HG02973 (cell line): ENCODE measurements around the gene ASMTL.
A peak's percentile ranks its signal among the peaks of the same experiment; 100 is the strongest.
"Not testable (repeated sequence)": the region's sequence is repeated elsewhere in the genome, so short reads cannot be mapped to it uniquely, and the experiment has no call there.

Experiments used
- ATAC-seq: cut with Tn5 transposase; IDR thresholded peaks from one replicate; pipeline ENCODE4 v1.9.1; 2021; ENCODE audit warnings: moderate library complexity; ENCODE audit not compliant: unreplicated experiment

Gene ASMTL

DNA sequence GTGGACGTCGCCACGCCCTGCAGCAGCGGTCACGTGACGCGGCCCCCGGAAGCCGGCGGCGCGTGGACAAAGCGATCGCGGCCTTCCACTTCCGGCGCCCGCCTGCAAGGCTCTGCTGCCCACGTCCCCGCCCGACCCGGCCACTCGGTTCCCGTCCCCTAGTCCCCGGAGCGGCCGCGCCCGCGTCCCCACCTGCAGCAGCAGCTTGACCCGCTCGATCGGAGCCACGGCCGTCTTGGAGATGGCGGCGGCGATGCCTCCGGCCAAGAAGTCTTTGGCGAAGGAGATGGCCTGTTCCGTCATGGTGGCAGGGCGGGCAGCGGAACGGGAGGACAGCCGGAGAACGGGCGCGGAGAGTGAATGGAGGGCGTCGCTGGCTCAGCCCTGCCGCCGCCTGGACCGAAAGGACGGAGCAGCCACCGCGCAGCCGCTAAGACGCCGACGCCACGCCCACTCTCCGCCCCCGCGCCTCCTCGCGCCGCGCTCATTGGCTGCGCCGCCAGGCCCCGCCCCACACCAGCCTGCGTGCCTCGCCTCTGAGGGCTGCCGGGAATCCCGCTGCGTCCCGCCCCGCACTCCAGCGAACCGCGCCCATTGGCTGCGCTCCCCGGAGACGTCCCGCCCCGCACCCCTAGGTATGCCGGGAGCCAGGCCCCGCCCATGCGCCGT lies 60.9 kb downstream of the ASMTL start, which contains the start of gene SLC25A6:
TSS of gene SLC25A6 (minus strand) at position 407 of the 669 bp plus-strand sequence. CDS start at position 303, 104 bp downstream.
- ATAC-seq: peak; percentile 89

DNA sequence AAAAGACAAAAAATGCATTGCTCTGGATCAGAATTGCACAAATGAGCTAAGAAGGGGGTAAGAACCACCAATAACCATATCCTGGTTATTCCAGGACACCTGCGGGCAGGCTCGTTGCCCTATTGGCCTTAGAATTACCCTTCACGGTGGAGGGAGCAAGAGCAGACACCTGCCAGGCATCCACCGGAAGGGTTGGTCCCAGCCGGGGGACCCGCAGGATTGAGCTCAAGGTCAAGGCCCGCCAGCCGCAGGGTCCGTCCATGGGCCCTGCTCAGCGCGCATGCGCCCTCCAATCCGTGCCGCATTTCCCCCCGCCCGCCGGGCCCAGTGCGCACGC lies 61.4 kb downstream of the ASMTL start:
- ATAC-seq: no peak

DNA sequence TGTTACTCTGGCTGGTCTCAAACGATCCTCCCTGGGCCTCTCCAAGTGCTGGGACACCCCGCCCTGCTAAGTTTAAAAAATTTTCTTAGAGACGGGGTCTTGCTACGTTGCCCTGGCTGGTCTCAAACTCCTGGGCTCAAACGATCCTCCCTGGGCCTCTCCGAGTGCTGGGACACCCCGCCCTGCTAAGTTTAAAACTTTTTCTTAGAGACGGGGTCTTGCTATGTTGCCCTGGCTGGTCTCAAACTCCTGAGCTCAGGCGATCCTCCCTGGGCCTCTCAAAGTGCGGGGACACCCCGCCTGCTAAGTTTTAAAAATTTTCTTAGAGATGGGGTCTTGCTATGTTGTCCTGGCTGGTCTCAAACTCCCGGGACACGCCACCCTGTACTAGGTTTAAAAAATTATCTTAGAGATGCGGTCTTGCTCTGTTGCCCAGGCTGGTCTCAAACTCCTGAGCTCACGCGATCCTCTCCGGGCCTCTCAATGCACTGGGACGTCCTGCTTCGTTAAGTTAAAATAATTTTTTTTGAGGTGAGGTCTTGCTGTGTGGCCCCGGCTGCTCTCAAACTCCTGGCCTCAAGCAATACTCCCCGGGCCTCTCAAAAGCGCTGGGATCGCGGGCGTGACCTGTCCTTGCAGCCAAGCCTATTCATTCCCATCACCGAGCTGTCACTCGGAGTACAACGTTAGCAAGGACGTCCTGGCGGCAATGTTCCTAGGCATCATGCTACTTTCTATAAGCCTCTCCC lies 61.9 kb downstream of the ASMTL start:
- ATAC-seq: no peak

DNA sequence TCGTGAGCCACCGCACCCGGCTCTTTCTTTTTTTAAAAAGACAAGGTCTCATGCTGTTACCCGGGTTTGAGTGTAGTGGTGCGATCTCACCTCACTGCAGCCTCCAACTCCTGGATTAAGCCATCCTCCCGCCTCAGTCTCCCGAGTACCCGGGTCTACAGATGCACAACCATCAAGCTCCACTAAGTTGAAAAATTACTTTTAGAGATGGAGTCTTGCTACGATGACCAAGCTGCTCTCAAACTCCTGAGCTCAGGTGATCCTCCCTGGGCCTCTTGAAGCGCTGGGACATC lies 62.8 kb downstream of the ASMTL start:
- ATAC-seq: no peak

DNA sequence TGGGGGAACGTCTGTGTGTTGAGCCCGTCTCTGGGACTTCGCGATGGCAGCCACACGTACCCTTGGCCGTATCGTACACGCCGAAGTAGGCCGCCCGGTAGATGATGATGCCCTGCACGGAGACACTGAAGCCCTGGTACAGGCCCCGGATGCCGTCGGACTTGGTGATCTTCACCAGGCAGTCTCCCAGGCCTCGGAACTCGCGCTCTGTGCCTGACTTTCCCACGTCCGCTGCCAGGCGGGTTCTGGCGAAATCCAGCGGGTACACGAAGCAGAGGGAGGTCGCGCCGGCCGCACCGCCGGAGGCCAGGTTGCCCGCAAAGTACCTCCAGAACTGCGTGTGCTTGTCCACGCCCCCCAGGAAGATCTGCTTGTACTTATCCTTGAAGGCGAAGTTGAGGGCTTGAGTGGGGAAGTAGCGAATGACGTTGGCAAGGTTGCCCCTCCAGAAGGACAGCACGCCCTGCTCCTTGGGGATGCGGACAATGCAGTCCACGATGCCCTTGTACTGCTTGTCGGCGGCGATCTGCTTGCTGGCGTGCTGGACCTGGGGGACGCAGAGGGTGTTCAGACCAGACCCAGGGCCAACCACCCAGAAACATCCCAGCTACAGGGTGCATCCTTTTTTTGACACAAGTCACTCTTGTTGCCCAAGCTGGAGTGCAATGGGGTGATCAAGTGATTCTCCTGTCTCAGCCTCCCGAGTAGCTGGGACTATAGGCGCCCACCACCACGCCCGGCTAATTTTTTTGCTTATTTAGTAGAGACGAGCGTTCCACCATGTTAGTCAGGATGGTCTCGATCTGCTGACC lies 63.3 kb downstream of the ASMTL start:
- ATAC-seq: no peak

DNA sequence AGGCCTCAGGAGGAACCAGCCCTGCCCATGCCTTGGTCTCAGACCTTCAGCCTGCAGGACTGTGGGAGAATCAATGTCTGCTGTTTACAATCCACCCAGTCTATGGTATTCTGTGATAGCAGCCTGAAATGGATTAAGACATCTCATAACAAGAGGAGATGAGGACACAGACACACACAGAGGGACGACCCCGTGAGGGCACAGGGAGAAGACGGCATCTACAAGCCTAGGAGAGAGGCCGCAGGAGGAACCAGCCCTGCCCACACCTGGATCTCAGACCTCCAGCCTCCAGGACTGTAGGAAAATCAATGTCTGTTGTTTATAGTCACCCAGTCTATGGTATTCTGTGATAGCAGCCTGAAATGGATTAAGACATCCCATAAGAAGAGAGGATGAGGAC lies 64.1 kb downstream of the ASMTL start:
- ATAC-seq: no peak

DNA sequence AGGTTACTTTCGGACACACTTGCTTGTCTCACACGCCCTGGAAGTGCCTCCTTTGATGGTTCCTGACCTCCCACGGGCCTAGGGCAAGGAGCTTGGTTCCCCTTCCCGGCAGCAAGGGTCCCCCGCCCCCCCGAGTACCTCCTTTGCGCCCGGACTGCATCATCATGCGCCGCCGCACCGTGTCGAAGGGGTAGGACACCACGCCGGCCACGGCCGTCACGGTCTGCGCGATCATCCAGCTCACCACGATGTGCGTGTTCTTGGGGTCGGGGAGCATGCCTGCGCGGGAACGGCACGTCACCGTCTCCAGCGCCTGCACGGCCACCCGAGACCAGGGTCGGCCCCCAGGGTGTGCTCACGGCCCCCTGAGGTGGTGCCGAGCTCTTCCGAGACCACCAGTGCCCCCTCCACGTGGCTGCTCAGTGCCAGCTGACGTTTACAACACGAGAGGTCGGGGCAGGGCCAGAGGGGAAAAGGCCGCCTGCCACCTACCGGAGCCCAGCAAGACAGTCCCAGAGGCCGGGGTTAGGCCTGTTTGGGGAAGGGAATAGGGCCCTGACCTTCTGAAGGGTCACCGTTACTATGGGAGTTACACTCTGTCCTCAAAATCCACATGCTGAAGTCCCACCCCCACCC lies 65.5 kb downstream of the ASMTL start:
- no peak for ATAC-seq

DNA sequence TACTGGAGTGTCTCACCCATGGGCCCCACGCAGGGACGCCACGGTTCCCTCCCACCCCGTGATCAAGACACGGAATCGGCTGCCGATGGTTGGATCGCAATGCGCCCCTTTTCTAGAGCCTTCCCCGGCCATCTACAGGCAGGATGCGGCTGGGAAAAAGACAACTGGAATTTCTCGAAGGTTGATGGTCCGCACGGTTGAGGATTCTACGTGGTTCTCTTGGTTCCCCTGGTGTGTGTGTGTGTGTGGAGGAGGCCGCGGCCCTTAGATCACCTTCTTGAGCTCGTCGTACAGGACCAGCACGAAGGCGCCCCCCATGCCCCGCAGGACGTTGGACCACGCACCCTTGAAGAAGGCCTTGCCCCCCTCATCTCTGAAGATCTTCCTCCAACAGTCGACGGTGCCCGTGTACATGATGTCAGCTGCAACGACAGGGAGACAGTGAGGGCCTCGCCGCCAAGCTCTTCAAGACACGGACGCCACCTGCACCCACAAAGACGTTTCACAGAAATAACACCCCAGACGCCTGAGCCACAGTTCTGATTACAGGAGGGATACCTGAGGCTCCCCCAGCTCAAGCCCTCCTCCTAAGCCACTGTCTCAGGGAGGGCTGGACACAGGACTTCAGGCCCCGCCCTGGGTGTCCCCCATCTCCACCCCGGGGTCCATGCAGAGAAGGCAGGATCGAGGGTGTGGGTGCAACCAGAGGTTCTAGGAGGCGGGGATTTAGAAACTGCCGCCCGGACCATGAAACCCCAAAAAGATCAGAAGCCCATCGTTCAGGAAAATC lies 66.2 kb downstream of the ASMTL start:
- no peak for ATAC-seq

DNA sequence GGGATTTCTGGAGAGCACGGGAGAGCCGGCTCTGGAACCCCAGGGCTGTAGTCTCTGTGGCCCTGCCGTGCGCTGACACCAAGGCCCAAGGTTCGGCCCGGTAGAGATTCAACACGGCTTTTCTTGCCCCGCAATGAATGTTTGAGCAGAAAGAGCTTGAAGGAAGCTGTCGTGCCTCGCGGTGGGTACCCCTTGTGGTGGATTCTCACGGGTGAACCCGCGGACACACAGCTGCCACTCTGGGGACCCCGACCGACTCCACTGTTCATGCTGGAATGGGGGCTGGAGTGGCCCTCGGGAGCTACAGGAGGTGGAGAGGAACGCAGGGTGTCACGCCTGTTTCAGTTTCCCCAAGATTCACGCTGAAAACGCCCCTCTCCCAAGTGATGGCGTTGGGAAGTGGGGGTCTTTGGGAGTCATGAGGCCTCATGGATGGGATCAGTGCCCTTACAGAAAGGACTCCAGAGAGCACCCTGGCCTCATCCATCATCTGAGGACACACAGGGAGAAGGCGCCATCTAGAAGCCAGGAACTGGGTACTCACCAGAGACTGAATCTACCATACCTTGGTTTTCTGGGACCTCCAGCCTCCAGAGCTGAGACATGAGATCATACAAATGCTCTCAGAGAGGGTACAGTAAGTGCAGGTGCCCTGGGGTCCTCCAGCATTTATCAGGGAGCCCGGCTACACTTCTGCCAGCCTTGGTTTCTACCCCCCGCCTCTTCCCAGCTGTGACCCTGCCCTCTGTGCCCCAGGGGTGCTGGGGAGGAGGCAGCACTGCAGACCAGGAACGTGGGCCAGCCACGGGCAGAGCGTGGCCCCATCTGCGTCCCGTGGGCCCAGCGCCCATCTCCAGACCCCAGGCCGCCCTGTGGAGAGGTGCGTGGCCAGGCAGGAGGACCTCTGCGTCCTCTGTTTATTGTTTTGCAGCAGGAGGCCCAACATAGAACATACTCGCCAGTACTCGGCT lies 67.2 kb downstream of the ASMTL start:
- no peak for ATAC-seq

DNA sequence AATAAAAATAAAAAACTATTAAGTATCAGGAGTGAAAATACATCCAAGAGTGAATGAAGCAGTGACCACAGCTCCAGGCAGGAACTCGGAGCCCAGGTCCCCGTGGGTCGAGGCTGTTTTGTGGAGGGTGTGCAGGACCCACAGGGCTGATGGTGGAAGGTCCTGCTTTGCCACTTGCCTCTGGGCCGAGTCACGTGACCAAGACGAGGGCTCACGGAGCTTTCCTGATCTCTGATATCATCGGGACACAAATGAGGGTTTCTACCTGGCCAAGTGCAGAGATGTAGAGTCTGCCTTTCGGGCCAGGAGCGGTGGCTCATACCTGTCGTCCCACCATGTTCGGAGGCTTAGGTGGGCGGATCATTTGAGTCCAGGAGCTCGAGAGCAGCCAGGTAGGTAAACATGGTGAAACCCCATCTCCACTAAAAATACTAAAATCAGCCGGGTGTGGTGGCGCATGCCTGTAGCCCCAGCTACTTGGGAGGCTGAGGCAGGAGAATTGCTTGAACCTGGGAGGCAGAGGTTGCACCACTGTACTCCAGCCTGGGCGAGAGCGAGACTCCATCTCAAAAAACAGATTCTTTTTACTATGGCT lies 68.0 kb downstream of the ASMTL start:
- ATAC-seq: no peak

DNA sequence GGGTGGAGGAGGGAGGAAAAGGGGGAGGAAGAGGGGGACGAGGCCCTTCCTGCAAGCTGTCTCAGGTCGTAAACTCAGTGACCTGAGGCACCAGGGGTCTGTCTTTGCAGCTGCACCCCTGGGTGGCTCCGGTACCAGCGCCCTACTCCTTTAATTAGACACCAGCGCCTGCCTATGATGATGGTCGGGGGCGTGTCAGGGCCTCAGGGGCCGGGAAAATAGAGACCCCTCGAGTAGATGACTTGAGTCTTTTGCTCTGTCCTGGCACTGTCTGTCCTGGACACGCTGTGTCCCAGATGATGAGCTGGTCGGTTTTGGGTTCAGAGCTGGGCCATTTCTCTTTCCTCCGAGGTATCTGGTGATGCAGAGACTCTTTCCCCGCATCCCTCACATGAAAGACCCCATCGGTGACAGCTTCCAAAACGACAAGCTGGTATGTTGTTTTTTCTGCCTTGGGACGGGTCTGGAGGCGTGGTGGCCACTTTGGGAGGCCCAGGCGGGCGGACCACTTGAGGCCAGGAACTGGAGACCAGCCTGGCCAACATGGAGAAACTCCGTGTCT lies 72.0 kb downstream of the ASMTL start:
- ATAC-seq: no peak

DNA sequence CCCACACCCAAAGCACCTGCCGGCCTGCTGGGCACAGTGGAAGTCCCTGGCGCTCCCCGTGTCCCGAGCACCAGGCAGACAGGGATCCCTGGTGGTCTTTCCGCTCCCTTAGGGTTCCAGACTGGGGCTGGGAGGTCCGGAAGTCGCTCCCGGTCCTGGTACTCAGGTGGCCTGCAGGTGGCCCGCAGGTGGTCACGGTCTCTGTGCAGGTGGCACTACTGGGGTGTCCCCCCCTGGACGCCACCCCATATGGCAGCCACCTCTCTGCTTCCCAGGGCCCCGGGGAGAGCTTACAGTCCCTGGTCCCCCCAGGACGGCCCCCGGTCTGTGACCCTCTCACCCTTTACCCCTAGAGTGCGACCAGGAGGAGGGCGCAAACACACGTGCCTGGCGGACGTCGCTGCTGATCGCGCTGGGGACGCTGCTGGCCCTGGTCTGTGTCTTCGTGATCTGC lies 74.4 kb downstream of the ASMTL start:
- ATAC-seq: no peak

DNA sequence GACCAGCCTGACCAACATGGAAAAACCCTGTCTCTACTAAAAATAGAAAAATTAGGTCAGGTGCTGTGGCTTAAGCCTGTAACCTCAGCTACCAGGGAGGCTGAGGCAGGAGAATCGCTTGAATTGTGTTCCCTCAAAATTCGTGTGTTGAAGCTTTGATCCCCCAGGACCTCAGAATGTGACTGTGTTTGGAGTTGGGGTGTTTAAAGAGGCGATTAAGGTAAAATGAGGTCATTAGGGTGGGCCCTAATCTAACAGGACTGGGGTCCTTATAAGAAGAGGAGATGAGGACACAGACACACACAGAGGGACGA lies 84.4 kb downstream of the ASMTL start:
- no peak for ATAC-seq

DNA sequence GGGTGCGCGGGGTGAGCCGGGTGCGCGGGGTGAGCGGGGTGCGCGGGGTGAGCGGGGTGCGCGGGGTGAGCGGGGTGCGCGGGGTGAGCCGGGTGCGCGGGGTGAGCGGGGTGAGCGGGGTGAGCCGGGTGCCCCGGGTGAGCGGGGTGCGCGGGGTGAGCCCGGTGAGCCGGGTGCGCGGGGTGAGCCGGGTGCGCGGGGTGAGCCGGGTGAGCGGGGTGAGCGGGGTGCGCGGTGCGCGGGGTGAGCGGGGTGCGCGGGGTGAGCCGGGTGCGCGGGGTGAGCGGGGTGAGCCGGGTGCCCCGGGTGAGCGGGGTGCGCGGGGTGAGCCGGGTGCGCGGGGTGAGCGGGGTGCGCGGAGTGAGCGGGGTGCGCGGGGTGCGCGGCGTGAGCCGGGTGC lies 86.3 kb downstream of the ASMTL start:
- ATAC-seq: not testable (repeated sequence)

DNA sequence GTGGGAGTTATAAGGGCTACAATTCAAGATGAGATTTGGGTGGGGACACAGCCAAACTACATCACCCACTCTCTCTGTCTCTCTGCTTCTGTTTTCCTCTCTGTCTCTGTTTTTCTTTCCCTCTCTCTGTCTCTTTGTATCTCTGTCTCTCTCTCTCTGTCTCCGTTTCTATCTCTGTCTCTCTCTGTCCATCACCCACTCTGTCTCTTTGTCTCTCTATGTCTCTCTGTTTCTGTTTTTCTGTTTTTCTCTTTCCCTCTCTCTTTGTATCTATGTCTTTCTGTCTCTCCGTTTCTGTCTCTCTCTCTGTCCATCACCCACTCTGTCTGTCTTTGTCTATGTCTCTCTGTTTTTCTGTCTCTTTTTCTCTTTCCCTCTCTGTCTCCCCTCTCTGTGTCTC lies 90.8 kb downstream of the ASMTL start:
- no peak for ATAC-seq

DNA sequence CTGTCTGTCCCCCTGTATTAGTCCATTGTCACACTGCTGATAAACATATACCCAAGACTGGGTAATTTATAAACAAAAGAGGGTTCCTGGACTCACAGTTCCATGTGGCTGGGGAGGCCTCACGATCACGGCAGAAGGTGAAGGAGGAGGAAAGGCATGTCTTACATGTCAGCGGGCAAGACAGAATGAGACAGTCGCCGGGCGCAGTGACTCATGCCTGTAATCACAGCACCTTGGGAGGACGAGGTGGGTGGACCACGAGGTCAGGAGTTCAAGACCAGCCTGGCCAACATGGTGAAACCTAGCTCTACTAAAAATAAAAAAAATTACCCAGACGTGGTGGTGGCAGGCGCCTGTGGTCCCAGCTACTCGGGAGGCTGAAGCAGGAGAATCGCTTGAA lies 91.4 kb downstream of the ASMTL start:
- ATAC-seq: no peak

DNA sequence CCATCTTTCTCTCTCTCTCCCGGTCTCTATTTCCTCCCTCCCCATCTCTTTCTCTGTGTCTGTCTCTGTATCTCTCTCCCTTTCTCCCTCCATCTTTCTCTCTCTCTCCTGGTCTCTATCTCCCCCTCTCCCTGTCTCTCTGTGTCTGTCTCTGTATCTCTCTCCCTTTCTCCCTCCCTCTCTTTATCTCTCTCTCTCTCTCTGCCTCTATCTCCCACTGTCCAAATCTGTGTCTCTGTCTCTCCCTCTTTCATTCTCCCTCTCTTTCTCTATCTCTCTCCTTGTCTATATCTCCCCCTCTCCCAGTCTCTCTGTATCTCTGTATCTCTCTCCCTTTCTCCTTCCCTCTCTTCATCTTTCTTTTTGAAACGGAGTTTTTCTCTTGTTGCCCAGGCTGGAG lies 92.5 kb downstream of the ASMTL start:
- no peak for ATAC-seq

DNA sequence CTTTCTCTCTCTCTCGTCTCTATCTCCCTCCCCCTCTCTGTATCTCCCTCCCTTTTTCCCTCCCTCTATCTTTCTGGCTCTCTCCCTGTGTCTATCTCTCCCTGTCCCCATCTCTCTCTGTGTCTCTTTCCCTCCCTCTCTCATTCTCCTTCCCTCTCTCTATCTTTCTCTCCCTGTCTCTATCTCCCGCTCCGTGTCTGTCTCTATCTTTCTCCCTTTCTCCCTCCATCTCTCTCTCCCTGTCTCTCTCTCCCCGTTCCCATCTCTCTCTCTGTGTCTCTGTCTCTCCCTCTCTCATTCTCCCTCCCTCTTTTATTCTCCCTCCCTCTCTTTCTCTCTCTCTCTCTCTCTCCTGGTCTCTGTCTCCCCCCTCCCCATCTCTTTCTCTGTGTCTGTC lies 93.2 kb downstream of the ASMTL start:
- no peak for ATAC-seq
